ENCODE measurements around the gene HNRNPF. TPM values are rescaled to one million over a fixed set of nuclear protein-coding genes. Genes with fewer than 3 reads are reported as not detected.
"Not testable (repeated sequence)": the region's sequence is repeated elsewhere in the genome, so short reads cannot be mapped to it uniquely, and the experiment has no call there.

The HNRNPF gene
- total and polyA plus RNA-seq, 4 donors: 79.1 to 237 (median 176) TPM

GRCh38 chr10:43340101-43340500 is 68.9 kb downstream of the HNRNPF start:
- peak overlapping the region in 1 of 2 donors; percentile 72 for H3K27ac ChIP-seq (ENCODE audit: low read depth in 1 of 2, low read length in 1 of 2)

GRCh38 chr10:43339136-43339535 is 69.8 kb downstream of the HNRNPF start:
- TF ChIP-seq CTCF (IDR thresholded peaks at IDR 0.05; ENCODE audit: control extremely low read depth, extremely low read depth): no peak
- ATAC-seq (ENCODE audit: insufficient read depth, low FRiP score) (no peak), DNase-seq (no peak)
- Histone ChIP-seq H3K9ac (ENCODE audit: insufficient read depth in 1 of 2, low read length in 2 of 2) (no peak overlapping the region), H3K27ac (ENCODE audit: low read depth in 1 of 2, low read length in 1 of 2) (no peak overlapping the region), H3K4me1 (ENCODE audit: control insufficient read depth in 5 of 5, insufficient read depth in 5 of 5, low read length in 5 of 5) (peaks cover 0 to 6% (median 0%) of the 10 kb centered on the region in 5 donors), H3K9me3 (ENCODE audit: control insufficient read depth in 4 of 4, insufficient read depth in 3 of 4, low read length in 3 of 4) (no peaks in the 10 kb centered on the region), H3K36me3 (ENCODE audit: control insufficient read depth in 4 of 4, insufficient read depth in 4 of 4, low read length in 4 of 4) (no peaks in the 10 kb centered on the region), H3K27me3 (ENCODE audit: control insufficient read depth in 3 of 3, insufficient read depth in 3 of 3, low read length in 2 of 3) (no peaks in the 10 kb centered on the region), H3K4me3 (no peak overlapping the region)
- 58 to 67% methylated on average over 11 of the region's 11 CpGs for WGBS, 2 donors

More at GRCh38 chr10:43340101-43340500, 68.9 kb downstream of the HNRNPF start:
- WGBS, 2 donors: 84 to 87% methylated on average over 6 of the region's 6 CpGs
- TF ChIP-seq CTCF (IDR thresholded peaks at IDR 0.05; ENCODE audit: control extremely low read depth, extremely low read depth): no peak
- Histone ChIP-seq H3K9ac (ENCODE audit: insufficient read depth in 1 of 2, low read length in 2 of 2) (no peak overlapping the region), H3K4me3 (no peak overlapping the region), H3K27me3 (ENCODE audit: control insufficient read depth in 3 of 3, insufficient read depth in 3 of 3, low read length in 2 of 3) (no peaks in the 10 kb centered on the region), H3K4me1 (ENCODE audit: control insufficient read depth in 5 of 5, insufficient read depth in 5 of 5, low read length in 5 of 5) (peaks cover 0 to 6% (median 0%) of the 10 kb centered on the region in 5 donors), H3K9me3 (ENCODE audit: control insufficient read depth in 4 of 4, insufficient read depth in 3 of 4, low read length in 3 of 4) (no peaks in the 10 kb centered on the region), H3K36me3 (ENCODE audit: control insufficient read depth in 4 of 4, insufficient read depth in 4 of 4, low read length in 4 of 4) (no peaks in the 10 kb centered on the region)
- ATAC-seq (ENCODE audit: insufficient read depth, low FRiP score) (no peak), DNase-seq (no peak)

- Histone ChIP-seq H3K27ac (ENCODE audit: low read depth in 1 of 2, low read length in 1 of 2) (no peak overlapping the region), H3K4me3 (no peak overlapping the region), H3K36me3 (ENCODE audit: control insufficient read depth in 4 of 4, insufficient read depth in 4 of 4, low read length in 4 of 4) (no peaks in the 10 kb centered on the region), H3K9me3 (ENCODE audit: control insufficient read depth in 4 of 4, insufficient read depth in 3 of 4, low read length in 3 of 4) (no peaks in the 10 kb centered on the region), H3K27me3 (ENCODE audit: control insufficient read depth in 3 of 3, insufficient read depth in 3 of 3, low read length in 2 of 3) (no peaks in the 10 kb centered on the region), H3K9ac (ENCODE audit: insufficient read depth in 1 of 2, low read length in 2 of 2) (no peak overlapping the region), H3K4me1 (ENCODE audit: control insufficient read depth in 5 of 5, insufficient read depth in 5 of 5, low read length in 5 of 5) (peaks cover 0 to 6% (median 0%) of the 10 kb centered on the region in 5 donors)
- DNase-seq: no peak
- WGBS, 2 donors: 87 to 88% methylated on average over 12 of the region's 12 CpGs
- TF ChIP-seq CTCF (IDR thresholded peaks at IDR 0.05; ENCODE audit: control extremely low read depth, extremely low read depth): no peak
- ATAC-seq (ENCODE audit: insufficient read depth, low FRiP score): no peak
Observed at GRCh38 chr10:43338117-43338516, 70.9 kb downstream of the HNRNPF start.

GRCh38 chr10:43337536-43337935 is 71.5 kb downstream of the HNRNPF start:
- DNase-seq; H3K4me1 ChIP-seq (ENCODE audit: control insufficient read depth in 5 of 5, insufficient read depth in 5 of 5, low read length in 5 of 5); H3K9ac ChIP-seq (ENCODE audit: insufficient read depth in 1 of 2, low read length in 2 of 2); H3K27me3 ChIP-seq (ENCODE audit: control insufficient read depth in 3 of 3, insufficient read depth in 3 of 3, low read length in 2 of 3); ATAC-seq (ENCODE audit: insufficient read depth, low FRiP score); H3K36me3 ChIP-seq (ENCODE audit: control insufficient read depth in 4 of 4, insufficient read depth in 4 of 4, low read length in 4 of 4); H3K9me3 ChIP-seq (ENCODE audit: control insufficient read depth in 4 of 4, insufficient read depth in 3 of 4, low read length in 3 of 4); H3K4me3 ChIP-seq: not testable (repeated sequence)
- peak overlapping the region in 1 of 2 donors; percentile 52 for H3K27ac ChIP-seq (ENCODE audit: low read depth in 1 of 2, low read length in 1 of 2)
- 19 to 39% methylated on average over 5 to 6 of the region's 9 CpGs for WGBS, 2 donors

Measured in lung (tissue), 12 donors.